GM12864 (cell line): ENCODE measurements around the gene CCDC194.

Experiments used
- DNase-seq: peaks from one replicate; pipeline ENCODE4 v3.0.0-alpha.2; 2011; ENCODE audit warnings: low read depth
- H3K4me3 ChIP-seq: 2 replicates; pipeline ENCODE4 v1.5.1; 2011; ENCODE audit warnings: mild to moderate bottlenecking, low read depth, low read length, control low read depth
- CTCF ChIP-seq: IDR thresholded peaks from 2 replicates; pipeline ENCODE4 v1.5.1; 2011; ENCODE audit warnings: low read depth, mild to moderate bottlenecking, moderate library complexity, low read length, control low read depth, inconsistent platforms; ENCODE audit errors: missing control alignments

The CCDC194 gene

GRCh38 chr19:17419154-17419620 is 25.2 kb upstream of the CCDC194 start:
- TF ChIP-seq CTCF = no peak
- H3K4me3 ChIP-seq = peak overlapping the region; percentile 84
- DNase-seq = no peak

GRCh38 chr19:17418710-17419109 is 24.7 kb upstream of the CCDC194 start:
- TF ChIP-seq CTCF = no peak
- no peak for DNase-seq
- H3K4me3 ChIP-seq = peak overlapping the region; percentile 84; the same call in 1 of the 2 replicates

- no peak overlapping the region for H3K4me3 ChIP-seq
- DNase-seq = no peak
- no peak for TF ChIP-seq CTCF
Observed at GRCh38 chr19:17415121-17415520, 21.1 kb upstream of the CCDC194 start.

GRCh38 chr19:17414097-17414496 is 20.1 kb upstream of the CCDC194 start:
- no peak for TF ChIP-seq CTCF
- DNase-seq = no peak
- no peak overlapping the region for H3K4me3 ChIP-seq

GRCh38 chr19:17411801-17412200 is 17.8 kb upstream of the CCDC194 start:
- TF ChIP-seq CTCF = no peak
- DNase-seq = no peak
- H3K4me3 ChIP-seq = no peak overlapping the region

- TF ChIP-seq CTCF = no peak
- no peak overlapping the region for H3K4me3 ChIP-seq
- DNase-seq = no peak
Observed at GRCh38 chr19:17409990-17410389, 16.0 kb upstream of the CCDC194 start.

GRCh38 chr19:17406887-17407196 is 12.8 kb upstream of the CCDC194 start:
- DNase-seq = no peak
- H3K4me3 ChIP-seq = peak overlapping the region; percentile 75
- TF ChIP-seq CTCF = no peak
